ENCODE data around the gene COLEC12.

COLEC12 gene

DNA sequence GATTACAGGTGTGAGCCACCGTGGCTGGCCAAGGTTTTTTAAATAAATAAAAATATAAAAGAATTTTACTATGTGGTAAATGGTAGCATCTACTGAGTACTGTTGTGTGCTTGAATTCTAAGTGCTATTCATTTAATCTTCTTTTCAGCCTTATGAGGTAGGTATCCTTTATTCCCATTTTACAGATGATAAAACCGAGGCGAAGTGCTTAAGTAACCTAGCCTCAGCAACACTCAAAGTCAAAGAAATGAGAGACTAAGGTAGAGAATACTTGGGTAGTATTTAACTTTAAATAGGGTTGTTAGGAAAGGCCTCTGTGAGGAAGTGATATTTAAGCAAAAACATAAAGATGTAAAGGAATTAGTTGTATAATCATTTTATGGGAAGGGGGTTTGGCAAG is 227.0 kb downstream of the COLEC12 start:
- DNase-seq (ENCODE audit: low spot score): no peak

- DNase-seq (ENCODE audit: low spot score): no peak
These were observed 227.9 kb downstream of the COLEC12 start for GRCh38 chr18:272650-273049.

- DNase-seq (ENCODE audit: low spot score): peak; percentile 8
These were observed 230.9 kb downstream of the COLEC12 start for GRCh38 chr18:269480-270095.

DNA sequence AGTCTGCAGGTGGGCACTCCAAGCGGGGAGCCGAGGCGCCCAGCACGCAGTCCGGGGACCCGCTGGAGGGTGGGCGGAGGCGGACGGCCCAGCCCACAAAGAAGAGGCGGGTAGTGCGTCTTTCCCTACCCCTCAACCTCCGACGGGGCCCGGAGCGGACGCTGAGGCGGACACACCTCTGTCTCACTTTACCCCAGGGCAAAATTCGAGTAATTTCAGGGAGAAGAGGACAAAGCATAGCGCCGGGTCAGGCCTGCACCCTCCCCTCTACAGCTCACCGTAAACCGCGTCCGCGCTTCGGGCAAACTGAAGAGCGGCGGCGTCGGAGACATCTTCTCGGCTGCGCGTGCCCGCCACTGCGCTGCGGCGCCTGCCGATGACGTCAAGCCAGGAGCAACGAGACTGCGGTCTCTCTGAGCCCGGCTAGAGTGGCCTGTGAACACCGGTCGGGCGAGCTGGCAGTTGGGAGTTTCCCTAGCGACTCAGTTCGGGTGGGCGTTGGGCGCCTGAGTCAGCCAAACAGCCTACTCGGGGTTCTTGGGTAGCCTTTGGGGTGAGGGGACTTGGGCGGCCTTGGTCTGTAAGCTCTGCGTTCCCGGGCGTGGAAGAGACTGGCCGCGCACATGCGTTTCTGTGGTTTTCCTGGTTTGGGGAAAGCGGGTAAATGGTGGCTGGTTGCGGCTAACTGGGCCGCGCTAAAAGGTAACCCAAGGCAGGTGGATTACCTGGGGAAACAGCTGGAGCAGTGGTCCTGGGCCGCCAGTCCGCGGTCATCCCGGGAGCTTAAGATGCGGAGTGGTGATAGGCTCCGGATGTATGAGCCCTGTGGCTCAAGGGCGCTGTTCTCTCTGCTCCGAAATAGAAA is 232.6 kb downstream of the COLEC12 start, which contains the start of gene THOC1:
Gene THOC1 (minus strand): TSS at position 360 of the 865 bp plus-strand sequence. CDS start 28 bp downstream, at position 332.
- DNase-seq (ENCODE audit: low spot score): peak; percentile 90

GRCh38 chr18:267380-267687 is 233.2 kb downstream of the COLEC12 start:
- peak; percentile 41 for DNase-seq (ENCODE audit: low spot score)

Measured in cerebellar cortex (tissue), 1 donor.